Measurements from ENCODE around the gene TTLL1. TPM values are rescaled to one million over a fixed set of nuclear protein-coding genes. Genes with fewer than 3 reads are reported as not detected.

TTLL1 gene
- total and polyA plus RNA-seq, 2 donors (not counting 3 experiments of a cell fraction or from before 2014, with no cell fraction given), result 9.0 to 17.0 TPM

- dilution Hi-C loops (cut with MboI; ENCODE audit: extremely low pct_ligation_motif_present, low sequenced_read_pairs) (no loop called here), intact Hi-C loops (cut with micrococcal nuclease) (no loop called here)
- ChIA-PET POLR2A (no interaction called here), CTCF (interaction anchor here (1.2 to 3.6 kb wide), 6 partner anchors 11 to 242 kb away, joined by 3 to 17 read pairs (median 4); no protein-coding TSS in a partner anchor)
- Histone ChIP-seq H3K27me3 (ENCODE audit: control insufficient read depth in 2 of 2, insufficient read depth in 2 of 2, low read length in 2 of 2) (peaks cover 16 to 22% of the 10 kb centered on the region in 2 experiments), H3K9me3 (replicated peaks; ENCODE audit: control insufficient read depth, insufficient read depth, low read length) (no peaks in the 10 kb centered on the region), H3K4me3 (replicated peaks in 1 of 3; ENCODE audit: insufficient read depth in 1 of 3, low read depth in 1 of 3, low read length in 3 of 3) (no peak overlapping the region), H3K4me2 (ENCODE audit: insufficient read depth, low read length) (no peak overlapping the region), H3K9me1 (replicated peaks; ENCODE audit: control insufficient read depth, extremely low read depth, insufficient read depth, low read length) (no peaks in the 10 kb centered on the region), H4K20me1 (replicated peaks; ENCODE audit: control insufficient read depth, extremely low read depth, insufficient read depth, low read length) (no peaks in the 10 kb centered on the region), H3K9ac (replicated peaks; ENCODE audit: extremely low read depth, insufficient read depth, low read length) (no peak overlapping the region), H3K27ac (ENCODE audit: insufficient read depth, low read depth, low read length) (no peak overlapping the region), H2AFZ (ENCODE audit: low read depth, low read length) (no peak overlapping the region), H3K4me1 (ENCODE audit: control insufficient read depth, extremely low read depth, insufficient read depth, low read length) (no peaks in the 10 kb centered on the region), H3K36me3 (ENCODE audit: control insufficient read depth in 2 of 2, extremely low read depth in 1 of 2, insufficient read depth in 2 of 2, low read length in 2 of 2) (no peaks in the 10 kb centered on the region), H3K79me2 (ENCODE audit: control insufficient read depth, insufficient read depth, low read length) (no peaks in the 10 kb centered on the region)
- FAIRE-seq (no peak), DNase-seq (ENCODE audit: low read depth, low spot score) (no peak)
- TF ChIP-seq POLR2AphosphoS5 (IDR thresholded peaks at IDR 0.05; ENCODE audit: insufficient read depth, low read depth, low read length) (no peak), JUN (IDR thresholded peaks at IDR 0.05; ENCODE audit: borderline replicate concordance, insufficient read depth, insufficient read length, low read depth) (no peak), CTCF (IDR thresholded peaks at IDR 0.05; ENCODE audit: extremely low read depth in 1 of 2, insufficient read depth in 1 of 2, low read depth in 1 of 2, low read length in 2 of 2) (no peak), GATA2 (IDR thresholded peaks at IDR 0.05; ENCODE audit: insufficient read depth, insufficient read length, low read depth, low read length) (no peak), EZH2 (IDR thresholded peaks at IDR 0.05; ENCODE audit: borderline replicate concordance, low read depth, low read length, severe bottlenecking) (no peak), FOS (IDR thresholded peaks at IDR 0.05; ENCODE audit: borderline replicate concordance, insufficient read depth, low read length) (no peak), MAX (IDR thresholded peaks at IDR 0.05; ENCODE audit: insufficient read depth, insufficient read length) (no peak), POLR2A (IDR thresholded peaks at IDR 0.05; ENCODE audit: low read depth, low read length) (no peak), MYC (IDR thresholded peaks at IDR 0.05; ENCODE audit: low read depth, low read length) (no peak)
- BruUV-seq (replicated peaks), result no TSS peak
These were observed 20.3 kb upstream of the TTLL1 start for GRCh38 chr22:43109511-43109910.
